ENCODE measurements around the gene TBC1D1. TPM values are rescaled to one million over a fixed set of nuclear protein-coding genes. Genes with fewer than 3 reads are reported as not detected.
A peak's percentile ranks its signal among the peaks of the same experiment; 100 is the strongest.

The TBC1D1 gene
- total RNA-seq, 1 experiment from 2014 or later: 36.0 TPM

- no peaks in the 10 kb centered on the region for H3K9me3 Mint-ChIP-seq (ENCODE audit: unreplicated experiment)
- no peak for DNase-seq (ENCODE audit: unreplicated experiment)
- no peak overlapping the region for H3K4me3 Mint-ChIP-seq (ENCODE audit: unreplicated experiment)
- no TSS peak for BruUV-seq (replicated peaks)
- H3K27ac Mint-ChIP-seq (ENCODE audit: low read depth, unreplicated experiment): peak overlapping the region; percentile 82
- H3K36me3 Mint-ChIP-seq (ENCODE audit: insufficient read depth, unreplicated experiment): no peaks in the 10 kb centered on the region
- H3K27me3 Mint-ChIP-seq (ENCODE audit: insufficient read depth, unreplicated experiment): no peaks in the 10 kb centered on the region
- no peak for TF ChIP-seq CTCF (IDR thresholded peaks at IDR 0.05; ENCODE audit: unreplicated experiment)
- H3K4me1 Mint-ChIP-seq (ENCODE audit: insufficient read depth, unreplicated experiment): peaks cover 28% of the 10 kb centered on the region
- ChIA-PET CTCF (interaction anchor here (0.8 to 2.0 kb wide), 6 partner anchors 9 to 274 kb away, joined by 3 to 8 read pairs (median 4); no protein-coding TSS in a partner anchor), POLR2A (interaction anchor here (0.6 to 2.2 kb wide), 5 partner anchors 8 to 83 kb away, joined by 3 to 10 read pairs (median 3); no protein-coding TSS in a partner anchor)
- intact Hi-C loops (cut with micrococcal nuclease): loop anchor here (5.0 kb wide), 1 partner anchor 54 kb away; no protein-coding TSS in a partner anchor
These were observed 187.1 kb downstream of the TBC1D1 start for GRCh38 chr4:38077791-38078489.

- Mint-ChIP-seq H3K36me3 (ENCODE audit: insufficient read depth, unreplicated experiment) (no peaks in the 10 kb centered on the region), H3K9me3 (ENCODE audit: unreplicated experiment) (no peaks in the 10 kb centered on the region), H3K4me1 (ENCODE audit: insufficient read depth, unreplicated experiment) (peaks cover 28% of the 10 kb centered on the region), H3K27me3 (ENCODE audit: insufficient read depth, unreplicated experiment) (no peaks in the 10 kb centered on the region), H3K4me3 (ENCODE audit: unreplicated experiment) (peak overlapping the region; percentile 5), H3K27ac (ENCODE audit: low read depth, unreplicated experiment) (peak overlapping the region; percentile 82)
- peak; percentile 71 for DNase-seq (ENCODE audit: unreplicated experiment)
- ChIA-PET POLR2A (interaction anchor here (0.6 to 2.2 kb wide), 9 partner anchors 9 to 215 kb away, joined by 3 to 10 read pairs (median 3); no protein-coding TSS in a partner anchor), CTCF (interaction anchor here (0.7 to 2.0 kb wide), 8 partner anchors 10 to 652 kb away, joined by 3 to 8 read pairs (median 3); no protein-coding TSS in a partner anchor)
- TF ChIP-seq CTCF (IDR thresholded peaks at IDR 0.05; ENCODE audit: unreplicated experiment): no peak
- BruUV-seq (replicated peaks): no TSS peak
- intact Hi-C loops (cut with micrococcal nuclease): loop anchor here (5.0 kb wide), 1 partner anchor 53 kb away; no protein-coding TSS in a partner anchor
These were observed 187.9 kb downstream of the TBC1D1 start for GRCh38 chr4:38078590-38079421.

GRCh38 chr4:38080061-38080974 is 189.4 kb downstream of the TBC1D1 start:
- ChIA-PET CTCF (interaction anchor here (0.5 to 2.0 kb wide), 2 partner anchors 37 to 99 kb away, joined by 4 to 7 read pairs; no protein-coding TSS in a partner anchor), POLR2A (interaction anchor here (0.7 to 2.2 kb wide), 3 partner anchors 81 to 635 kb away, joined by 3 to 10 read pairs (median 4); no protein-coding TSS in a partner anchor)
- Mint-ChIP-seq H3K27me3 (ENCODE audit: insufficient read depth, unreplicated experiment) (no peaks in the 10 kb centered on the region), H3K4me3 (ENCODE audit: unreplicated experiment) (no peak overlapping the region), H3K9me3 (ENCODE audit: unreplicated experiment) (no peaks in the 10 kb centered on the region), H3K4me1 (ENCODE audit: insufficient read depth, unreplicated experiment) (peaks cover 24% of the 10 kb centered on the region), H3K27ac (ENCODE audit: low read depth, unreplicated experiment) (no peak overlapping the region), H3K36me3 (ENCODE audit: insufficient read depth, unreplicated experiment) (no peaks in the 10 kb centered on the region)
- TF ChIP-seq CTCF (IDR thresholded peaks at IDR 0.05; ENCODE audit: unreplicated experiment): no peak
- no peak for DNase-seq (ENCODE audit: unreplicated experiment)
- no TSS peak for BruUV-seq (replicated peaks)
- intact Hi-C loops (cut with micrococcal nuclease): no loop called here
